Measurements from ENCODE around the gene TOGARAM2. TPM values are rescaled to one million over a fixed set of nuclear protein-coding genes. Genes with fewer than 3 reads are reported as not detected.

Gene TOGARAM2
- polyA plus RNA-seq, 1 donor (not counting 4 experiments of a cell fraction or from before 2014, with no cell fraction given): 0.10 TPM

- Histone ChIP-seq H2AFZ (ENCODE audit: control insufficient read depth, low read length) (peak overlapping the region; percentile 32), H3K9me3 (ENCODE audit: control insufficient read depth, low read depth, low read length) (no peaks in the 10 kb centered on the region), H3K27me3 (ENCODE audit: control insufficient read depth, extremely low read depth, insufficient read depth, low read length) (no peaks in the 10 kb centered on the region), H3K79me2 (ENCODE audit: control insufficient read depth, insufficient read depth, low read length) (no peaks in the 10 kb centered on the region), H3K9me1 (ENCODE audit: control insufficient read depth, extremely low read depth, insufficient read depth, low read length) (no peaks in the 10 kb centered on the region), H3K9ac (ENCODE audit: control insufficient read depth, extremely low read depth, insufficient read depth, low read length) (no peak overlapping the region), H4K20me1 (ENCODE audit: control insufficient read depth, extremely low read depth, insufficient read depth, low read length) (no peaks in the 10 kb centered on the region), H3K27ac (ENCODE audit: control insufficient read depth, insufficient read depth, low read length) (no peak overlapping the region), H3K4me1 (ENCODE audit: control insufficient read depth, extremely low read depth, insufficient read depth, low read length) (peaks cover 54% of the 10 kb centered on the region), H3K36me3 (ENCODE audit: control insufficient read depth in 2 of 2, extremely low read depth in 1 of 2, insufficient read depth in 2 of 2, low read length in 2 of 2) (no peaks in the 10 kb centered on the region), H3K4me2 (ENCODE audit: control insufficient read depth, extremely low read depth, insufficient read depth, low read depth, low read length) (peak overlapping the region; percentile 42), H3K4me3 (ENCODE audit: control insufficient read depth in 2 of 3, extremely low read depth in 1 of 3, insufficient read depth in 2 of 3, low read depth in 1 of 3, low read length in 3 of 3) (no peak overlapping the region)
- TF ChIP-seq EZH2 (IDR thresholded peaks at IDR 0.05; ENCODE audit: low read length) (no peak), CTCF (optimal IDR thresholded peaks at IDR 0.05 in 1 of 3, IDR thresholded peaks at IDR 0.05 in 1 of 3, conservative IDR thresholded peaks at IDR 0.05 in 1 of 3; ENCODE audit: extremely low read depth in 1 of 3, insufficient read depth in 2 of 3, low read length in 3 of 3) (no peak)
- no peak for DNase-seq (ENCODE audit: low read depth, low spot score)
- peak; percentile 62 for FAIRE-seq
- dilution Hi-C loops (cut with MboI; ENCODE audit: extremely low pct_ligation_motif_present, low sequenced_read_pairs): loop anchor here (25.0 kb wide), 1 partner anchor 124 kb away; no protein-coding TSS in a partner anchor
These were observed 82.7 kb downstream of the TOGARAM2 start for GRCh38 chr2:29063646-29064345.

- peak overlapping the region; percentile 42 for H3K4me2 ChIP-seq (ENCODE audit: control insufficient read depth, extremely low read depth, insufficient read depth, low read depth, low read length)
- dilution Hi-C loops (cut with MboI; ENCODE audit: extremely low pct_ligation_motif_present, low sequenced_read_pairs): loop anchor here (25.0 kb wide), 1 partner anchor 123 kb away; no protein-coding TSS in a partner anchor
These were observed 83.2 kb downstream of the TOGARAM2 start for GRCh38 chr2:29064346-29064715.

More at GRCh38 chr2:29064346-29064715, 83.2 kb downstream of the TOGARAM2 start:
- H3K4me3 ChIP-seq (ENCODE audit: control insufficient read depth in 2 of 3, extremely low read depth in 1 of 3, insufficient read depth in 2 of 3, low read depth in 1 of 3, low read length in 3 of 3): no peak overlapping the region
- no peaks in the 10 kb centered on the region for H3K36me3 ChIP-seq (ENCODE audit: control insufficient read depth in 2 of 2, extremely low read depth in 1 of 2, insufficient read depth in 2 of 2, low read length in 2 of 2)
- no peak for FAIRE-seq
- no peak overlapping the region for H2AFZ ChIP-seq (ENCODE audit: control insufficient read depth, low read length)
- no peak for DNase-seq (ENCODE audit: low read depth, low spot score)
- H3K9ac ChIP-seq (ENCODE audit: control insufficient read depth, extremely low read depth, insufficient read depth, low read length): no peak overlapping the region
- H4K20me1 ChIP-seq (ENCODE audit: control insufficient read depth, extremely low read depth, insufficient read depth, low read length): no peaks in the 10 kb centered on the region
- no peak overlapping the region for H3K27ac ChIP-seq (ENCODE audit: control insufficient read depth, insufficient read depth, low read length)
- H3K79me2 ChIP-seq (ENCODE audit: control insufficient read depth, insufficient read depth, low read length): no peaks in the 10 kb centered on the region
- H3K4me1 ChIP-seq (ENCODE audit: control insufficient read depth, extremely low read depth, insufficient read depth, low read length): peaks cover 54% of the 10 kb centered on the region
- TF ChIP-seq EZH2 (IDR thresholded peaks at IDR 0.05; ENCODE audit: low read length) (no peak), CTCF (optimal IDR thresholded peaks at IDR 0.05 in 1 of 3, IDR thresholded peaks at IDR 0.05 in 1 of 3, conservative IDR thresholded peaks at IDR 0.05 in 1 of 3; ENCODE audit: extremely low read depth in 1 of 3, insufficient read depth in 2 of 3, low read length in 3 of 3) (no peak)
- no peaks in the 10 kb centered on the region for H3K27me3 ChIP-seq (ENCODE audit: control insufficient read depth, extremely low read depth, insufficient read depth, low read length)
- no peaks in the 10 kb centered on the region for H3K9me1 ChIP-seq (ENCODE audit: control insufficient read depth, extremely low read depth, insufficient read depth, low read length)
- H3K9me3 ChIP-seq (ENCODE audit: control insufficient read depth, low read depth, low read length): no peaks in the 10 kb centered on the region

All from keratinocyte (primary cell).